Subcutaneous abdominal adipose tissue (tissue), 5 donors: ENCODE data around the gene LGSN.
"Not testable (repeated sequence)": the region's sequence is repeated elsewhere in the genome, so short reads cannot be mapped to it uniquely, and the experiment has no call there.

Experiments used
- H3K27ac ChIP-seq: one replicate; pipeline ENCODE4 v1.7.0; 2013; ENCODE audit warnings: low read depth, mild to moderate bottlenecking, inconsistent platforms, low read length, moderate library complexity
- H3K27me3 ChIP-seq, 5 donors: one replicate each; pipeline ENCODE4 v1.7.0; 2013; ENCODE audit warnings: low read length in 5 of 5, inconsistent platforms in 1 of 5; ENCODE audit not compliant: control insufficient read depth in 5 of 5, insufficient read depth in 4 of 5
- H3K36me3 ChIP-seq, 5 donors: one replicate each; pipeline ENCODE4 v1.7.0; 2013; ENCODE audit warnings: low read length in 5 of 5; ENCODE audit not compliant: control insufficient read depth in 5 of 5, insufficient read depth in 5 of 5
- H3K4me1 ChIP-seq, 5 donors: one replicate each; pipeline ENCODE4 v1.7.0; 2013; ENCODE audit warnings: low read length in 5 of 5, mild to moderate bottlenecking in 3 of 5, moderate library complexity in 1 of 5; ENCODE audit not compliant: control insufficient read depth in 5 of 5, insufficient read depth in 5 of 5
- H3K4me3 ChIP-seq, 5 donors: one replicate each; pipeline ENCODE4 v1.7.0; 2013; ENCODE audit warnings: low read length in 5 of 5, low read depth in 1 of 5
- H3K9ac ChIP-seq, 5 donors: one replicate each; pipeline ENCODE4 v1.7.0; 2013; ENCODE audit warnings: low read length in 5 of 5, mild to moderate bottlenecking in 4 of 5, moderate library complexity in 3 of 5
- H3K9me3 ChIP-seq, 5 donors: one replicate each; pipeline ENCODE4 v1.7.0; 2013; ENCODE audit warnings: low read length in 5 of 5; ENCODE audit not compliant: control insufficient read depth in 5 of 5
- donor health status: healthy.
- donor health status: healthy.
- donor health status: healthy.
- donor health status: healthy.
- donor health status: healthy.

The LGSN gene

DNA sequence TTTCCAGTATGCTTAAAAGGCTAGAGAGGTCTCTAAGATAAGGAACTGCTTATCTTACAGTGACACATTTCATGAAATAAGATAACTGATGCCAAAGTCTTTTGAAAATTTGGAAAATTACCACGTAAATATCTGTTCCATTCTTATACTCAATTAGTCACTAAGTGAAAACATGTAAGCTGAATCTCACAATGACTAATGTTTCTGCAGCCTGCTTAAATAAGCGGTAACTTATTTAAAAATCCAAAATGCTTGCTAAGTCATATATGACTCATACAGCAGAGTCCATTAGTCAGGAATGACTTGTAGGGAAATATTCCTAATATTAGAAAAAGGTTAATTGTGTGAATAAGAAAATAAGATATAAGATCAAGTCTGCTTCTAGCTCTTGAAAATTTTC lies 27.8 kb upstream of the LGSN start:
- H3K4me1 ChIP-seq, result peaks cover 0 to 7% (median 0%) of the 10 kb centered on the region in 5 donors
- no peaks in the 10 kb centered on the region for H3K9me3 ChIP-seq
- H3K27ac ChIP-seq, result no peak overlapping the region
- H3K36me3 ChIP-seq, result no peaks in the 10 kb centered on the region
- no peaks in the 10 kb centered on the region for H3K27me3 ChIP-seq
- H3K9ac ChIP-seq, result no peak overlapping the region
- H3K4me3 ChIP-seq, result no peak overlapping the region

DNA sequence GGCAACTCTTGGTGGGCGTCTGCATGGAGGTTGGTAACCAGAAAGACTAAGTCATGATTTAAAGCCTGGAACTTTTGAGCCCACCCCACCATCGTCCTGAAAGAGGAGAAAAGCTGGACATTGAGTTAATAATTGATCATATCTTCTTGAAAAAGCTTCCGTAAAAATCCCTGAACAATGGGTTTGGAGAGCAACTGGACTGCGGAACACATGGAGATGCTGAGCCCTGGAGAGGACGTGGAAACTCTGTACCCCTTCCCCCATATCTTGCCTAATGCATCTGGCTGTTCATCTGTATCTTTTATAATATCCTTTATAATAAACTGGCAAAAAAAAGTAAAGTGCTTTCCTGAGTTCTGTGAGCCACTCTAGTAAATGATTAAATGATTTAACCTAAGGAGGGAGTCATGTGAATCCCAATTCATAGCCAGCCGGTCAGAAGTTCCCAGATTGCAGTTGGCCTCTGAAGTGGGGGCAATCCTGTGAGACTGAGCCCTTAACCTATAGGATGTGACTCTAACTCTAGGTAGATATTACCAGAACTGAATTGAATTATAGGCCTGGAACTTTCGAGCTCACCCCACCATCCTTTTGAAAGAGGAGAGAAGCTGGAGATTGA lies 26.5 kb upstream of the LGSN start:
- Histone ChIP-seq H3K4me3 (no peak overlapping the region), H3K9me3 (peaks cover 0 to 5% (median 1%) of the 10 kb centered on the region in 5 donors), H3K9ac (no peak overlapping the region), H3K27me3 (no peaks in the 10 kb centered on the region), H3K27ac (no peak overlapping the region), H3K36me3 (no peaks in the 10 kb centered on the region), H3K4me1 (no peaks in the 10 kb centered on the region)

DNA sequence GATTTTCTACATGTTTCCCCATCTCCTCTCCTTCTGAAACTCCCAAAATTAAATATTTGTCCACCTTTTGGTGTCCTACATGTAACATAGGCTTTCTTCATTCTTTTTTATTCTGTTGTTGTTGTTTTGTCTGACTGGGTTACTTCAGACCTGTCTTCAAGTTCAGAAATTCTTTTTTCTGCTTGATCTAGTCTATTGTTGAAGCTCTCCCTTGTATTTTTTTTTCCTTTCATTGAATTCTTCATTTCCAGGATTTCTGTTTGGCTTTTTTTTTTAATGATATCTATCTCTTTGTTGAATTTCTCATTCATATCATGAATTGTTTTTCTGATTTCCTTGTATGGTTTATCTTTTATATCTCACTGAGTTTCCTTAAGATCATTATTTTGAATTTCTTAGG lies 20.6 kb upstream of the LGSN start:
- no peak overlapping the region for H3K9ac ChIP-seq

DNA sequence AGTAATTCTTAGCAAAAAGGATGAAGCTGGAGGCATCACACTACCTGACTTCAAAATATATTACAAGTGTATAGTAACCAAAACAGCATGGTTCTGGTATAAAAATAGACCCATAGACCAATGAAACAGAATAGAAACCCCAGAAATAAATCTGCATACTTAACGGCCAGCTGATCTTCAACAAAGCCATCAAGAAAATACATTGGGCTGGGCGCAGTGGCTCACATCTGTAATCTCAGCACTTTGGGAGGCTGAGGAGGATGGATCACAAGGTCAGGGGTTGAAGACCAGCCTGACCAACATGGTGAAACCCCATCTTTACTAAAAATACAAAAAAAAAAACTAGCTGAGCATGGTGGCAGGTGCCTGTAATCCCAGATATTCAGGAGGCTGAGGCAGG lies 14.9 kb upstream of the LGSN start:
- H3K4me3 ChIP-seq, H3K27ac ChIP-seq, H3K27me3 ChIP-seq, H3K36me3 ChIP-seq, H3K4me1 ChIP-seq, H3K9ac ChIP-seq, H3K9me3 ChIP-seq: not testable (repeated sequence)

More for the DNA sequence above, 20.6 kb upstream of the LGSN start:
- no peaks in the 10 kb centered on the region for H3K36me3 ChIP-seq
- H3K27me3 ChIP-seq, result no peaks in the 10 kb centered on the region
- H3K4me3 ChIP-seq, result no peak overlapping the region
- no peaks in the 10 kb centered on the region for H3K4me1 ChIP-seq
- H3K27ac ChIP-seq, result no peak overlapping the region
- peaks cover 5 to 19% (median 14%) of the 10 kb centered on the region in 5 donors for H3K9me3 ChIP-seq

DNA sequence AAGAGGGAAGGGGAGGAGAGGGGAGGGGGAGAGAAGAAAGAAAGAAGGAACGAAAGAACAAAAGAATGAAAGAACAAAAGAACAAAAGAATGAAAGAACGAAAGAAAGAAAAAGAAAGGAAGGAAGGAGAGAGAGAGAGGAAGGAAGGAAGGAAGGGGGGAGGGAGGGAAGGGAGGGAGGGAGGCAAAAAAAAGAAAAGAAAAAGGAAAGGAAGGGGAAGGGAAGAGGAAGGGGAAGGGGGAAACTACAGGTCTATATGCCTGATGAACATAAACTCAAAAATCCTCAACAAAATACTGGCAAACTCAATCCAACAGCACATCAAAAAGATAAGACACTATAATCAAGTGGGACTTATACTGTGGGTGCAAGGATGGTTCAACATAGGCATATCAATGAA lies 13.7 kb upstream of the LGSN start:
- Histone ChIP-seq H3K9me3 (peaks cover 0 to 4% (median 0%) of the 10 kb centered on the region in 5 donors), H3K27ac (no peak overlapping the region), H3K27me3 (no peaks in the 10 kb centered on the region), H3K9ac (no peak overlapping the region), H3K36me3 (no peaks in the 10 kb centered on the region), H3K4me1 (no peaks in the 10 kb centered on the region), H3K4me3 (no peak overlapping the region)

DNA sequence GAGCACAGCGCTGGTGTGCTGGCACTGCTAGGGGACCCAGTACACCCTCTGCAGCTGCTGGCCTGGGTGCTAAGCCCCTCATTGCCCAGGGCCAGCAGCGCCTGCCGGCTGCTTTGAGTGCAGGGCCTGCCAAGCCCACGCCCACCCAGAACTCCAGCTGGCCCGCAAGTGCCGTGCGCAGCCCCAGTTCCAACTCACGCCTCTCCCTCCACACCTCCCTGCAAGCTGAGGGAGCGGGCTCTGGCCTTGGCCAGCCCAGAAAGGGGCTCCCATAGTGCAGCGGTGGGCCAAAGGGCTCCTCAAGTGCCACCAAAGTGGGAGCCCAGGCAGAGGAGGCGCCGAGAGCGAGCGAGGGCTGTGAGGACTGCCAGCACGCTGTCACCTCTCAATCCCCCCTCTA lies 6.8 kb upstream of the LGSN start:
- not testable (repeated sequence) for H3K9ac ChIP-seq, H3K27me3 ChIP-seq, H3K27ac ChIP-seq, H3K36me3 ChIP-seq, H3K9me3 ChIP-seq, H3K4me1 ChIP-seq, H3K4me3 ChIP-seq

DNA sequence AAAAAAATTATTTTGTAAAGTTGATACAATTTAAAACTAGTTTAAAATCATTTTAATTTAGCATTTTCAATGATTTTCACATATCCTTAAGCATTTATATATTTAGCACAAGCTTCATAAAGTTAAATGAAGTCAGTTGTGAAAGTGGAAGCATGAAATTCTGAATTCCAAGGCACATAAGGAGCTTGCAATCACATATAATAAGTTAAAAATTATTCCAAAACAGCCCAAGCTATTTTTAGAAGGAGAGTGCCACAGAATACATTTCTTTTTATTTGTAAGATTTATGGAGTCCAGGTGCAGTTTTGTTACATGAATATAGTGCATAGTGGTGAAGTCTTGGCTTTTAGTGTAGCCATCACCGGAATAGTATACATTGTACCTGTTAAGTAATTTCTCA lies 3.2 kb upstream of the LGSN start:
- H3K9me3 ChIP-seq, result peaks cover 0 to 7% (median 4%) of the 10 kb centered on the region in 5 donors
- H3K36me3 ChIP-seq, result no peaks in the 10 kb centered on the region
- H3K4me3 ChIP-seq, result no peak overlapping the region
- H3K4me1 ChIP-seq, result no peaks in the 10 kb centered on the region
- H3K27ac ChIP-seq, result no peak overlapping the region
- no peaks in the 10 kb centered on the region for H3K27me3 ChIP-seq
- no peak overlapping the region for H3K9ac ChIP-seq

DNA sequence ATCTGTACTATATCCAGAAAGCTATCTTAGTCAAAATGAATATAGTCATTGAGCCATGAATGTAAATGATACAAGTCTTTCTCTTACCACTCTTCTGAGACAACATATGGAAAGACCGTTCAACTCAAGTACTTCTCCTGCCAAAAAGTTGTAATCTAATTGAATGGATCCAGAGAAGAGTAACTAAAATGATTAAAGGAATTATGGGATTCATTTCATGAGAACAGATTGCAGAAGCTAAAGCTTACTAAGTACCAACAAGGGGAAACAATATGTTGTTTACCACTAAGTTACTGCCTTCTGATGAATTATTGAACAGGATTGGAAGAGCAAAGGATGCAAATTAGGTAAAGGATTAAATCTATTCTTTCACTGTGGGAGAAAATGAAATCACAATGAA lies 2.0 kb upstream of the LGSN start:
- Histone ChIP-seq H3K27me3 (peaks cover 0 to 3% (median 0%) of the 10 kb centered on the region in 5 donors), H3K9ac (no peak overlapping the region), H3K9me3 (peaks cover 0 to 5% (median 4%) of the 10 kb centered on the region in 5 donors), H3K27ac (no peak overlapping the region), H3K4me3 (no peak overlapping the region), H3K36me3 (no peaks in the 10 kb centered on the region), H3K4me1 (no peaks in the 10 kb centered on the region)

DNA sequence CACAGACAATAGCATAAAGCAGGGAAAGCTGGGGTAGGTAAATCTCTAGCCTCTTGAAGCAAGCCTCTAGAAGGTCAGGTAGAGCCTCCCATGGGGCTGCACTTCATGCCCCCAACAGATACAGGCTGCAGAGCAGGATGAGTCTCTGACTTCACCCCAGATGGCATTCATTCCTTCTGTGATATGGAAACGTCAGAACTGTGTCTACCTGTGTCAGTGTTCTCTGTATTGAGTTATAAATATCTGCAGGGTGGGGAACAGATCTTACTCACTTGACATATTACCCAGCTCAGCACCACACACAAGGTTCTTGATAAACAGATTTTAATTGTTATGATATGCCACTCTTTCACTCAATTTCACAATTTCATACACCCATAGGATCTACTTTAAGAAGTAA lies 2.1 kb downstream of the LGSN start:
- Histone ChIP-seq H3K27me3 (peaks cover 0 to 3% (median 0%) of the 10 kb centered on the region in 5 donors), H3K9me3 (no peaks in the 10 kb centered on the region), H3K4me1 (no peaks in the 10 kb centered on the region), H3K4me3 (no peak overlapping the region), H3K27ac (no peak overlapping the region), H3K9ac (no peak overlapping the region), H3K36me3 (no peaks in the 10 kb centered on the region)

DNA sequence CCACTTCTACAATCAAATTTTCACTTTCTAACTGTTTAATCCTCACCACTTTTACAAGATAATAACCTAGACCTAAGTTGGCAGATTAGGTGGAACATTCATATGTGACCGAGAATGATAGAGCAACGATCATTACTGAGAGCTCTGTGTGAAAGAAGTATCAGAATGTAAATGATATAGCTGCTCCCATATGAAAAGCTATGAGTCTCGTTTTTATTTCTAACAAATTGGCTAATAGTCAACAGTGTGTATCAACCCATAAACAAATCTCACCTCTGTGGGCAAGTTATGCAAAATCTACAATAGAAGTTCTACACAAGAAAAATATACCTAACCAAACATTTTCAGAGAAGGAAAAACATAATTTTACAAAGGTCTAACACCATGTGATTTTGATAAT lies 3.7 kb downstream of the LGSN start:
- H3K4me3 ChIP-seq, result no peak overlapping the region
- no peak overlapping the region for H3K9ac ChIP-seq
- no peak overlapping the region for H3K27ac ChIP-seq
- peaks cover 0 to 3% (median 0%) of the 10 kb centered on the region in 5 donors for H3K27me3 ChIP-seq
- no peaks in the 10 kb centered on the region for H3K9me3 ChIP-seq
- H3K4me1 ChIP-seq, result no peaks in the 10 kb centered on the region
- H3K36me3 ChIP-seq, result no peaks in the 10 kb centered on the region

DNA sequence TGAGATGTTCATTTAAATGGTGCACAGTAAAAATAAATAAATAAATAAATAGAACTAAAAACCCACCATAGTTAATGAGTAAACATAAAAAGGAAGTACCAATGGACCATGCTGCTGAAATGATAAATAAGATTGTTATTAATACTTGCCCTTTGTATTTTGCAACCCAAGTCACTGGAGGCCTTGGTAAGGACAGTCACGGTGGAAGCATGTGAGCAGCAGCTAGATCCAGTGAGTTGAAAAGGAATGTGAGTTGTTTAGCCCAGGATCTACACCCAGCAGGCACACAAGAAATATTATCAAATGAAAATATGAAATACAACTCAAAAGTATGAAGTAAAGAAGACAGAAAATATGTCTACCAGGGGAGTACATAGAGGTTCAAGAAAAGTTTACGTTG lies 6.7 kb downstream of the LGSN start:
- Histone ChIP-seq H3K36me3 (no peaks in the 10 kb centered on the region), H3K27me3 (peaks cover 0 to 3% (median 0%) of the 10 kb centered on the region in 5 donors), H3K4me3 (no peak overlapping the region), H3K4me1 (no peaks in the 10 kb centered on the region), H3K9ac (no peak overlapping the region), H3K27ac (no peak overlapping the region), H3K9me3 (no peaks in the 10 kb centered on the region)
